HepG2 (cell line): Measurements from ENCODE around the gene TMEM154. TPM values are rescaled to one million over a fixed set of nuclear protein-coding genes. Genes with fewer than 3 reads are reported as not detected.

Source experiments
- ATAC-seq: fragments of 200-7000 bp; cut with Tn5 transposase; 3 replicates; pipeline ENCODE4 v1.9.1; 2020; ENCODE audit warnings: mild to moderate bottlenecking, moderate library complexity
- BruUV-seq: library from RNA; stranded (reverse); fragments of 400-500 nt; replicated peaks from 2 replicates; lab custom pipeline; 2021; lab: Mats Ljungman, UMichigan
- CTCF ChIA-PET: fragments of 300-600 bp; formaldehyde crosslinking; extraction: SDS; loops from one replicate; lab custom pipeline; 2021; ENCODE audit warnings: low total read pairs, inconsistent platforms, low intra/inter-chr PET ratio; lab: Yijun Ruan, JAX
- POLR2A ChIA-PET: fragments of 350-600 bp; sonication (Branson Sonifier 250); formaldehyde crosslinking; loops from one replicate; lab custom pipeline; 2020; ENCODE audit warnings: antibody characterized with exemption, inconsistent platforms; lab: Yijun Ruan, JAX
- DNase-seq: peaks from one replicate; pipeline ENCODE4 v3.0.0-alpha.2; 2015; ENCODE audit warnings: low spot score
- FAIRE-seq: peaks from 3 replicates; lab custom pipeline; 2011; peaks lifted over from hg19 to GRCh38; lab: Jason Lieb, UNC
- H2AFZ ChIP-seq: one replicate; pipeline ENCODE4 v1.6.1; 2011; ENCODE audit warnings: low read length, inconsistent platforms
- H3K27ac ChIP-seq: fragments of 300-600 bp; 3 replicates; pipeline ENCODE4 v1.8.0; 2011; ENCODE audit warnings: mixed run types, mild to moderate bottlenecking, mixed read lengths, low read length, inconsistent platforms; ENCODE audit not compliant: insufficient read depth; ENCODE audit errors: extremely low read length
- H3K27me3 ChIP-seq, 2 experiments: fragments of 200-600 bp in 1 of 2; 2 replicates in 1 of 2; 3 replicates in 1 of 2; pipeline versions ENCODE4 v1.6.0 to v1.8.0; 2011; ENCODE audit warnings: low read length in 2 of 2, mild to moderate bottlenecking in 2 of 2, moderate library complexity in 2 of 2, inconsistent platforms in 1 of 2; ENCODE audit not compliant: insufficient read depth in 2 of 2, control insufficient read depth in 1 of 2
- H3K36me3 ChIP-seq, 2 experiments: fragments of 200-600 bp in 1 of 2; replicated peaks in 1 of 2; 2 replicates in 1 of 2; 3 replicates in 1 of 2; pipeline versions ENCODE4 v1.5.1 to v1.8.0; 2011; ENCODE audit warnings: low read length in 2 of 2, inconsistent platforms in 1 of 2; ENCODE audit not compliant: insufficient read depth in 2 of 2, control insufficient read depth in 1 of 2
- H3K4me1 ChIP-seq: 2 replicates; pipeline ENCODE4 v1.5.1; 2012; ENCODE audit warnings: low read length, inconsistent platforms; ENCODE audit not compliant: insufficient read depth
- H3K4me2 ChIP-seq: 2 replicates; pipeline ENCODE4 v1.6.0; 2011; ENCODE audit warnings: low read depth, low read length, inconsistent platforms
- H3K4me3 ChIP-seq, 3 experiments: fragments of 200-600 bp in 1 of 3; sonication (generic), shearing (Covaris generic) in 1 of 3; replicated peaks in 1 of 3; 2 replicates each; pipeline ENCODE4 v1.5.1; 2011 to 2016; ENCODE audit warnings: low read length in 3 of 3, inconsistent platforms in 2 of 3, low read depth in 2 of 3, mild to moderate bottlenecking in 2 of 3, control low read depth in 1 of 3, mixed read lengths in 1 of 3; ENCODE audit not compliant: insufficient read depth in 1 of 3
- H3K79me2 ChIP-seq: one replicate; pipeline ENCODE4 v1.6.1; 2011; ENCODE audit warnings: low read length, inconsistent platforms; ENCODE audit not compliant: insufficient read depth
- H3K9ac ChIP-seq: 2 replicates; pipeline ENCODE4 v1.6.0; 2011; ENCODE audit warnings: mild to moderate bottlenecking, low read depth, low read length, inconsistent platforms; ENCODE audit not compliant: insufficient read depth
- H3K9me3 ChIP-seq: 2 replicates; pipeline ENCODE4 v1.5.1; 2012; ENCODE audit warnings: mild to moderate bottlenecking, low read length
- H4K20me1 ChIP-seq: 2 replicates; pipeline ENCODE4 v1.6.0; 2011; ENCODE audit warnings: inconsistent platforms, mild to moderate bottlenecking, low read length, moderate library complexity; ENCODE audit not compliant: insufficient read depth
- ARNT ChIP-seq: fragments of 450-650 bp; IDR thresholded peaks from 2 replicates; pipeline ENCODE4 v1.6.1; 2017
- CREBL2 ChIP-seq: sonication (generic); formaldehyde crosslinking; IDR thresholded peaks from 2 replicates; pipeline ENCODE4 v1.8.1; 2023; ENCODE audit warnings: missing genetic modification reagents, mild to moderate bottlenecking, borderline replicate concordance
- DBP ChIP-seq: sonication (generic); formaldehyde crosslinking; IDR thresholded peaks from 2 replicates; pipeline ENCODE4 v1.4.0; 2020; ENCODE audit warnings: missing genetic modification reagents; ENCODE audit errors: not compliant biosample characterization
- HOXA7 ChIP-seq: sonication (generic); formaldehyde crosslinking; IDR thresholded peaks from 2 replicates; pipeline ENCODE4 v1.8.1; 2022; ENCODE audit warnings: mild to moderate bottlenecking, missing genetic modification reagents, moderate library complexity
- IRF2 ChIP-seq: IDR thresholded peaks from 2 replicates; pipeline ENCODE4 v1.6.1; 2018; ENCODE audit warnings: missing genetic modification reagents, missing compliant biosample characterization
- LRRFIP1 ChIP-seq: sonication (generic); formaldehyde crosslinking; conservative IDR thresholded peaks from 2 replicates; pipeline ENCODE4 v1.4.0; 2020; ENCODE audit warnings: missing genetic modification reagents
- NFYC ChIP-seq: IDR thresholded peaks from 2 replicates; pipeline ENCODE4 v1.6.1; 2016; ENCODE audit warnings: missing genetic modification reagents, missing compliant biosample characterization
- TEAD3 ChIP-seq: optimal IDR thresholded peaks from 2 replicates; pipeline ENCODE3; 2016; ENCODE audit warnings: borderline replicate concordance
- ZBTB7A ChIP-seq: sonication (generic); formaldehyde crosslinking; IDR thresholded peaks from 2 replicates; pipeline ENCODE4 v1.8.0; 2022; ENCODE audit warnings: mild to moderate bottlenecking, missing genetic modification reagents
- ZNF280B ChIP-seq: sonication (generic); formaldehyde crosslinking; IDR thresholded peaks from 2 replicates; pipeline ENCODE4 v1.5.0; 2020; ENCODE audit warnings: missing genetic modification reagents, mild to moderate bottlenecking, borderline replicate concordance
- ZNF318 ChIP-seq: sonication (generic); formaldehyde crosslinking; IDR thresholded peaks from 2 replicates; pipeline ENCODE4 v1.4.0; 2020; ENCODE audit warnings: mild to moderate bottlenecking, missing genetic modification reagents
- ZNF430 ChIP-seq: sonication (generic); formaldehyde crosslinking; IDR thresholded peaks from 2 replicates; pipeline ENCODE4 v1.9.0; 2021; ENCODE audit warnings: mild to moderate bottlenecking, missing genetic modification reagents
- WGBS: methylation state at CpG from one replicate; pipeline ENCODE4 v1.1.6; 2017; ENCODE audit warnings: low lambda C conversion rate; 5-methylcytosine and 5-hydroxymethylcytosine counted together
- in situ Hi-C: cut with HindIII; loops from 2 replicates; pipeline ENCODE4 v1.10.0; 2017; ENCODE audit warnings: low pct_unique_long_range_greater_than_20kb; ENCODE audit not compliant: extremely low pct_ligation_motif_present
- intact Hi-C: fragments of 100-400 bp; cut with micrococcal nuclease; formaldehyde crosslinking; loops from one replicate; pipeline ENCODE4 v1.10.0; 2022; ENCODE audit not compliant: unreplicated experiment
- polyA plus RNA-seq, 8 experiments: library from polyadenylated mRNA; depleted of rRNA in 3 of 8; stranded (reverse) in 7 of 8; unstranded in 1 of 8; fragments of >200 nt; fragmentation: Illumina TruSeq in 4 of 8; extraction: Trizol in 4 of 8; gene quantifications; 2 replicates each; pipeline versions ENCODE4 v1.2.1 to v1.2.3, GENCODE V29; 2011 to 2016; ENCODE audit warnings: low read depth in 4 of 8, missing spikeins in 1 of 8, mixed read lengths in 1 of 8; ENCODE audit not compliant: insufficient read depth in 1 of 8
- total RNA-seq, 5 experiments: library from RNA; depleted of rRNA; stranded (reverse); fragments of >200 nt; fragmentation: Illumina TruSeq; extraction: Trizol; gene quantifications; 2 replicates each; pipeline ENCODE4 v1.2.3, GENCODE V29; 2016; ENCODE audit warnings: low read depth in 1 of 5

Gene TMEM154
- total and polyA plus RNA-seq, 2 of the 13 experiments (the other 11 are each of a cell fraction or from before 2014, with no cell fraction given), result 0.03 TPM; not detected in 1

- Histone ChIP-seq H3K9ac (no peak overlapping the region), H3K4me2 (no peak overlapping the region), H4K20me1 (no peaks in the 10 kb centered on the region), H3K4me3 (no peak overlapping the region), H2AFZ (no peak overlapping the region), H3K27ac (no peak overlapping the region), H3K4me1 (peaks cover 18% of the 10 kb centered on the region), H3K9me3 (no peaks in the 10 kb centered on the region), H3K79me2 (no peaks in the 10 kb centered on the region), H3K27me3 (no peaks in the 10 kb centered on the region), H3K36me3 (no peaks in the 10 kb centered on the region)
- FAIRE-seq, result no peak
- ChIA-PET CTCF (no interaction called here), POLR2A (no interaction called here)
- no peak for ATAC-seq
- DNase-seq, result no peak
- in situ Hi-C loops, result no loop called here
- intact Hi-C loops, result no loop called here
- WGBS, result 62% methylated on average over 6 of the region's 6 CpGs
- no TSS peak for BruUV-seq
- no peak for TF ChIP-seq HOXA7 (CRISPR knock-in tag)
- no peak for TF ChIP-seq ZNF318
- TF ChIP-seq TEAD3 (CRISPR knock-in tag), result no peak
- TF ChIP-seq DBP, result no peak
- no peak for TF ChIP-seq NFYC (CRISPR knock-in tag)
- no peak for TF ChIP-seq ZNF430
- TF ChIP-seq LRRFIP1 (CRISPR knock-in tag), result no peak
- no peak for TF ChIP-seq ZNF280B (CRISPR knock-in tag)
- no peak for TF ChIP-seq ARNT
- no peak for TF ChIP-seq ZBTB7A (CRISPR knock-in tag)
- no peak for TF ChIP-seq CREBL2 (CRISPR knock-in tag)
- TF ChIP-seq IRF2, result no peak
Observed at GRCh38 chr4:152715076-152715475, 35.3 kb upstream of the TMEM154 start.
